A549 treated with DMSO at 1 μM for 4 hours (cell line): ENCODE measurements around the gene GLIPR1L2. TPM values are rescaled to one million over a fixed set of nuclear protein-coding genes. Genes with fewer than 3 reads are reported as not detected.

Source experiments
- total RNA-seq: library from RNA; stranded (reverse); fragments of 200-300 nt; extraction: Qiagen RNA extraction; gene quantifications from 5 replicates; pipeline ENCODE4 v1.2.3, GENCODE V29; 2022; ENCODE audit warnings: low read depth

The GLIPR1L2 gene
- 0.11 to 0.14 TPM (median 0.12 TPM) in 4 of 5 replicates, not detected in the other for total RNA-seq

DNA sequence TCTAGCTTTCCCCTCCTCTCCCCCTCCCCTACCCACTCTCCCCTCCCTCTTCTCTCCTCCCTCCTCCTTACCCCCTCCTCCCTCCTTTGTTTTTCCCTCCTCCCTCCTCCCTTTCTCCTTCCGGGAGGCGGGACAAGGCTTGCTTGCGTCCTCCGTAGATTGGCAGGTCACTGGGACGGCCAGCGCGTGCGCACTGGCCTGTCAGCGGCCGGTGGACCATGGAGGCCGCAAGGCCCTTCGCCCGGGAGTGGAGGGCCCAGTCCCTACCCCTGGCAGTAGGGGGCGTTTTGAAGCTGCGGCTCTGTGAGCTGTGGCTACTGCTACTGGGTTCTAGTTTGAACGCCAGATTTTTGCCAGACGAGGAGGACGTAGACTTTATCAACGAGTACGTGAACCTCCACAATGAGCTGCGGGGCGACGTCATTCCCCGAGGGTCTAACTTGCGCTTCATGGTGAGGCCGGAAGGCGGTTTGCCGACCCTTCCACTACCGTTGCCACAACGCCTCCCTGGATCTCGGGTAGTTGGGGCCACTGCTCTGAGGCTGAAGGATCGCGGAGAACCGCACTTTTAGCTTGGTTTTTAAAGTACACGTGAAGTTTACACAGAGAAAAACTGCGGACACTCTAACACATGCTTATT, at the start of gene GLIPR1L2:
TSS of gene GLIPR1L2 (plus strand) at position 191 of the 640 bp plus-strand sequence. CDS start at position 219, 28 bp downstream.

DNA sequence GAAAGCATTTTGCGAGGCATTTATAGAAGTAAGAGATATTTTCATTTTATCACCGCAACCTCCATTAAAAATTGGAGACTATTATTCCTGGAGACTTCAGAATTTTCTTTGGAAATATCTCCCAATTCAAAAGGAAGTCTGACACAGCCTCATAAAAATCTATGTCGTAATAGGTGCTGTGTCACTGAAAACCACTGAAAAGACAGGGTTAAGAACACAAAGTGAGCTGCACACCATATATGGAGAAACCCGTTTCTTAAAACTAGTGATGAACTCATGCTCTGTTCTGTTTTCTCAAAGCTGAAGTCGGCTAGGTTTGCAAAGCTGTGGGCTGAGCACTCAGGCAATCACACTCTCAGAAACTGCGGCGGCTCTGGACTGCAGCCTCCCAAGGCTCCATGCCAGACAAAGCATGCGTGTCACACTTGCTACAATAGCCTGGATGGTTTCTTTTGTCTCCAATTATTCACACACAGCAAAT, 89.6 kb downstream of the GLIPR1L2 start, which contains the start of gene GLIPR1:
TSS of gene GLIPR1 (plus strand) at position 287 of the 481 bp plus-strand sequence. CDS start at position 413, 126 bp downstream.

Other genes starting within 250 kb of the GLIPR1L2 start
- not detected in 5 replicates for gene KCNC2, start 181.2 kb upstream of the GLIPR1L2 start, total RNA-seq
- 1.4 to 2.1 TPM (median 1.7 TPM) in 5 replicates for gene CAPS2, start 60.8 kb upstream of the GLIPR1L2 start, total RNA-seq
- not detected in 5 replicates for gene GLIPR1L1, start 56.4 kb upstream of the GLIPR1L2 start, total RNA-seq
- gene GLIPR1, start 89.7 kb downstream of the GLIPR1L2 start, total RNA-seq, result 26.5 to 37.0 TPM (median 32.3 TPM) in 5 replicates
- gene KRR1, start 120.5 kb downstream of the GLIPR1L2 start, total RNA-seq, result 62.1 to 80.9 TPM (median 71.1 TPM) in 5 replicates